HG03378 (cell line): ENCODE data around the gene VAX1.
"Not testable (repeated sequence)": the region's sequence is repeated elsewhere in the genome, so short reads cannot be mapped to it uniquely, and the experiment has no call there.

Experiments used
- ATAC-seq: cut with Tn5 transposase; IDR thresholded peaks from one replicate; pipeline ENCODE4 v1.9.1; 2021; ENCODE audit warnings: mild to moderate bottlenecking, moderate library complexity; ENCODE audit not compliant: unreplicated experiment

VAX1 gene

GRCh38 chr10:117137911-117138642, at the start of gene VAX1:
Gene VAX1, minus strand, starts transcription at chr10:117138270. Its CDS starts 214 bp downstream, at chr10:117138056.
- ATAC-seq = no peak

- no peak for ATAC-seq
Measured at GRCh38 chr10:117186832-117187615, 49.0 kb upstream of the VAX1 start.

- not testable (repeated sequence) for ATAC-seq
Measured at GRCh38 chr10:117185817-117186216, 47.7 kb upstream of the VAX1 start.

- no peak for ATAC-seq
Measured at GRCh38 chr10:117184821-117185220, 46.8 kb upstream of the VAX1 start.

- ATAC-seq = no peak
Measured at GRCh38 chr10:117184296-117184695, 46.2 kb upstream of the VAX1 start.

- ATAC-seq = no peak
Measured at GRCh38 chr10:117178190-117178589, 40.1 kb upstream of the VAX1 start.

GRCh38 chr10:117175901-117176534, 37.9 kb upstream of the VAX1 start:
- ATAC-seq = peak; percentile 52

GRCh38 chr10:117175215-117175900, 37.3 kb upstream of the VAX1 start:
- ATAC-seq = peak; percentile 36

- ATAC-seq = peak; percentile 86
Measured at GRCh38 chr10:117174439-117175214, 36.6 kb upstream of the VAX1 start.

GRCh38 chr10:117170244-117170643, 32.2 kb upstream of the VAX1 start:
- no peak for ATAC-seq

GRCh38 chr10:117169480-117169879, 31.4 kb upstream of the VAX1 start:
- no peak for ATAC-seq

GRCh38 chr10:117168729-117169128, 30.7 kb upstream of the VAX1 start:
- no peak for ATAC-seq

GRCh38 chr10:117167789-117168674, 30.0 kb upstream of the VAX1 start:
- ATAC-seq = peak; percentile 66

- no peak for ATAC-seq
Measured at GRCh38 chr10:117167346-117167788, 29.3 kb upstream of the VAX1 start.

- ATAC-seq = no peak
Measured at GRCh38 chr10:117166418-117167345, 28.6 kb upstream of the VAX1 start.

- no peak for ATAC-seq
Measured at GRCh38 chr10:117165538-117166417, 27.7 kb upstream of the VAX1 start.
